K562 (cell line): ENCODE measurements around the gene CISD3. TPM values are rescaled to one million over a fixed set of nuclear protein-coding genes. Genes with fewer than 3 reads are reported as not detected.
A peak's percentile ranks its signal among the peaks of the same experiment; 100 is the strongest.

ENCODE experiments used
- BHLHE40 ChIP-seq: IDR thresholded peaks from 2 replicates; pipeline ENCODE4 v1.6.1; 2011; ENCODE audit warnings: low read length, improper control_type of control experiment
- BRF1 ChIP-seq: IDR thresholded peaks from 3 replicates; pipeline ENCODE4 v1.6.1; 2011; ENCODE audit warnings: borderline replicate concordance, mild to moderate bottlenecking; ENCODE audit not compliant: insufficient read length; ENCODE audit errors: extremely low read depth
- CBX2 ChIP-seq: fragments of 200-600 bp; sonication (generic); IDR thresholded peaks from one replicate; pipeline ENCODE4 v1.6.1; 2012; ENCODE audit warnings: mild to moderate bottlenecking, low read length, inconsistent platforms; ENCODE audit not compliant: insufficient read depth, poor library complexity, severe bottlenecking
- CHD4 ChIP-seq: fragments of 200-600 bp; sonication (generic); IDR thresholded peaks from 3 replicates; pipeline ENCODE4 v1.6.1; 2012; ENCODE audit warnings: low read depth, mild to moderate bottlenecking, mixed read lengths, low read length, inconsistent platforms; ENCODE audit not compliant: insufficient read depth, insufficient replicate concordance, poor library complexity, severe bottlenecking
- CREBBP ChIP-seq: IDR thresholded peaks from one replicate; pipeline ENCODE4 v1.6.1; 2012; ENCODE audit warnings: low read depth, mild to moderate bottlenecking, control low read depth, inconsistent platforms, low read length
- CTBP1 ChIP-seq: fragments of 450-650 bp; IDR thresholded peaks from 2 replicates; pipeline ENCODE4 v1.6.1; 2016; ENCODE audit warnings: borderline replicate concordance
- FOXA3 ChIP-seq, 2 experiments: fragments of 450-650 bp in 1 of 2; sonication (generic) in 1 of 2; formaldehyde crosslinking; IDR thresholded peaks in 1 of 2; conservative IDR thresholded peaks in 1 of 2; 2 replicates each; pipeline versions ENCODE4 v1.4.0 to v1.8.0; 2020 to 2022; ENCODE audit warnings: mild to moderate bottlenecking in 2 of 2, missing genetic modification reagents in 1 of 2
- FOXK2 ChIP-seq, 2 experiments: fragments of 450-650 bp; IDR thresholded peaks in 1 of 2; conservative IDR thresholded peaks in 1 of 2; 2 replicates each; pipeline ENCODE4 v1.6.1; 2016; ENCODE audit warnings: low read depth in 2 of 2, mild to moderate bottlenecking in 1 of 2
- GATA2 ChIP-seq: sonication (generic); formaldehyde crosslinking; IDR thresholded peaks from 2 replicates; pipeline ENCODE4 v1.4.0; 2020; ENCODE audit warnings: mild to moderate bottlenecking, missing genetic modification reagents
- KLF13 ChIP-seq: fragments of 450-650 bp; IDR thresholded peaks from 2 replicates; pipeline ENCODE4 v1.6.1; 2016; ENCODE audit warnings: missing genetic modification characterization, low read depth, mild to moderate bottlenecking, missing compliant biosample characterization, moderate library complexity, borderline replicate concordance
- MECOM ChIP-seq: fragments of 250-450 bp; sonication (Bioruptor Pico); IDR thresholded peaks from 2 replicates; pipeline ENCODE4 v1.8.0; 2022; ENCODE audit warnings: inconsistent platforms
- NR4A1 ChIP-seq, 2 experiments: fragments of 250-450 bp in 1 of 2; fragments of 450-650 bp in 1 of 2; sonication (Bioruptor Pico) in 1 of 2; IDR thresholded peaks; 2 replicates each; pipeline versions ENCODE4 v1.4.0 to v1.6.1; 2016 to 2020; ENCODE audit warnings: mild to moderate bottlenecking in 2 of 2, missing compliant biosample characterization in 1 of 2, missing genetic modification characterization in 1 of 2, moderate library complexity in 1 of 2
- POLR2B ChIP-seq: fragments of 450-650 bp; IDR thresholded peaks from 2 replicates; pipeline ENCODE4 v1.6.1; 2018; ENCODE audit warnings: low read depth; ENCODE audit not compliant: partially characterized antibody
- RBM34 ChIP-seq: fragments of 200-400 bp; formaldehyde crosslinking; IDR thresholded peaks from 2 replicates; pipeline ENCODE4 v1.6.1; 2018; ENCODE audit warnings: low read length, borderline replicate concordance; ENCODE audit not compliant: insufficient read depth
- ZC3H8 ChIP-seq: fragments of 450-650 bp; IDR thresholded peaks from 2 replicates; pipeline ENCODE4 v1.6.1; 2017
- ZFP30 ChIP-seq: fragments of 250-450 bp; sonication (Bioruptor Pico); IDR thresholded peaks from 2 replicates; pipeline ENCODE4 v1.8.0; 2022; ENCODE audit warnings: moderate library complexity, mild to moderate bottlenecking, inconsistent platforms, borderline replicate concordance
- ZNF121 ChIP-seq: sonication (generic); formaldehyde crosslinking; conservative IDR thresholded peaks from 2 replicates; pipeline ENCODE4 v1.8.0; 2022; ENCODE audit warnings: missing genetic modification reagents
- ZNF561 ChIP-seq: fragments of 450-650 bp; formaldehyde crosslinking; conservative IDR thresholded peaks from 2 replicates; pipeline ENCODE4 v1.4.0; 2020; ENCODE audit warnings: mild to moderate bottlenecking, moderate library complexity
- polyA plus RNA-seq, 8 experiments: library from polyadenylated mRNA; depleted of rRNA in 4 of 8; stranded (reverse) in 5 of 8; unstranded in 3 of 8; fragments of >200 nt; fragmentation: Nextera tagmentation in 2 of 8; fragmentation: Illumina TruSeq in 1 of 8; extraction: Ambion mirVana in 2 of 8; extraction: Trizol in 1 of 8; gene quantifications; 2 replicates each; pipeline versions ENCODE4 v1.2.1 to v1.2.3, GENCODE V29; 2011 to 2014; ENCODE audit warnings: inconsistent platforms in 1 of 8, missing spikeins in 1 of 8
- total RNA-seq, 7 experiments: library from RNA; depleted of rRNA in 6 of 7; stranded (reverse); fragments of >200 nt in 6 of 7; fragmentation: Illumina TruSeq in 2 of 7; extraction: Trizol in 2 of 7; gene quantifications; 2 replicates each; pipeline versions ENCODE4 v1.2.1 to v1.2.3, GENCODE V29; 2011 to 2021; ENCODE audit warnings: low replicate concordance in 1 of 7
- TF ChIP-seq, protein P1 (sequence below): fragments of 250-450 bp; sonication (Bioruptor Pico); IDR thresholded peaks from 2 replicates; pipeline ENCODE4 v1.4.0; 2020
- TF ChIP-seq, protein P2 (sequence below): IDR thresholded peaks from 3 replicates; pipeline ENCODE4 v1.6.1; 2011; ENCODE audit warnings: borderline replicate concordance, mild to moderate bottlenecking, moderate library complexity; ENCODE audit not compliant: insufficient read length; ENCODE audit errors: extremely low read depth
- TF ChIP-seq, protein P3 (sequence below): sonication (generic); formaldehyde crosslinking; IDR thresholded peaks from 2 replicates; pipeline ENCODE4 v1.8.1; 2023; ENCODE audit warnings: mild to moderate bottlenecking, missing genetic modification reagents

Gene CISD3
- total and polyA plus RNA-seq, 9 of the 15 experiments (the other 6 are each of a cell fraction or from before 2014, with no cell fraction given) = 5.0 to 60.7 (median 15.7) TPM

DNA sequence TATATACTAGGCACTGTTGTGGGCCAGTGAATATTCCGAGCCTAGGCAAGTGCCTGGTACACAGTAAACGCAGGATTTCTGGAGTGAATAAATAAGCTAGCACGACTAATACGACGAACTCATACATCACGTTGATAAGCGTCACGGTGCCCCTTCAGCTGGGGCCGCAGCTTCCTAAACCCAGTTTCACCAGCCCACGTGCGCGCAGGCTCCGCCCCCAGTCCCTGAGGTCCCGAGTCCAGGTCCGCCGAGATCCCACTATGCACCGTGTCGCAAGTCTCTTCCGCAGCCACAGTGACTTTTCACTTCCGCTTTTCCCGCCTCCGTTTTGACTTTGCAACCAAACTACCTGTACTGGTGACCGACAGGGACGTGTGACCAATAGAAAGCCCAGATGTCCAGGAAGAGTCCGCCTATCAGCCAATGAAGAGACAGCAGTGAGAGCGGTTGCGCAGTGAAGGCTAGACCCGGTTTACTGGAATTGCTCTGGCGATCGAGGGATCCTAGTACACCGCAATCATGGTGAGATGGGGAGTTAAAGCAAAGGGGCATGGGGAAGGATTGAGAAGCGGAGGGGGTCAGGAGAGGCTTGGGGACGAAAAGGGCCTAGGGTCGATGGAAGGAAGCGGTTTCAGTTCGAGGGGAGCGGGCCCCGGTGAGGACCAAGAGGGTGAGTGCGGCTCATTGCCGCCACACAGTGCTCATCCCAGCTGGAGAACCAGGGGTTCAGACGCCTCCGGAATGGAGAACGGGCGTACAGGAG is 22.3 kb downstream of the CISD3 start, which contains the start of gene PSMB3 (continued):
- TF ChIP-seq BRF1 = no peak
- no peak for TF ChIP-seq MECOM
- no peak for TF ChIP-seq ZFP30
- peak; percentile 85 for TF ChIP-seq POLR2B
- TF ChIP-seq CTBP1 = no peak
- TF ChIP-seq CREBBP = no peak
- TF ChIP-seq, protein P1, sequence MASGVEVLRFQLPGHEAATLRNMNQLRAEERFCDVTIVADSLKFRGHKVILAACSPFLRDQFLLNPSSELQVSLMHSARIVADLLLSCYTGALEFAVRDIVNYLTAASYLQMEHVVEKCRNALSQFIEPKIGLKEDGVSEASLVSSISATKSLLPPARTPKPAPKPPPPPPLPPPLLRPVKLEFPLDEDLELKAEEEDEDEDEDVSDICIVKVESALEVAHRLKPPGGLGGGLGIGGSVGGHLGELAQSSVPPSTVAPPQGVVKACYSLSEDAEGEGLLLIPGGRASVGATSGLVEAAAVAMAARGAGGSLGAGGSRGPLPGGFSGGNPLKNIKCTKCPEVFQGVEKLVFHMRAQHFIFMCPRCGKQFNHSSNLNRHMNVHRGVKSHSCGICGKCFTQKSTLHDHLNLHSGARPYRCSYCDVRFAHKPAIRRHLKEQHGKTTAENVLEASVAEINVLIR = 0 out of 2 replicates have a peak, but pooled peaks have one; percentile 11
- TF ChIP-seq CHD4 = no peak
- TF ChIP-seq ZC3H8 = no peak
- no peak for TF ChIP-seq ZNF561
- no peak for TF ChIP-seq CBX2
- TF ChIP-seq BHLHE40 = peak; percentile 84
- TF ChIP-seq, protein P2, sequence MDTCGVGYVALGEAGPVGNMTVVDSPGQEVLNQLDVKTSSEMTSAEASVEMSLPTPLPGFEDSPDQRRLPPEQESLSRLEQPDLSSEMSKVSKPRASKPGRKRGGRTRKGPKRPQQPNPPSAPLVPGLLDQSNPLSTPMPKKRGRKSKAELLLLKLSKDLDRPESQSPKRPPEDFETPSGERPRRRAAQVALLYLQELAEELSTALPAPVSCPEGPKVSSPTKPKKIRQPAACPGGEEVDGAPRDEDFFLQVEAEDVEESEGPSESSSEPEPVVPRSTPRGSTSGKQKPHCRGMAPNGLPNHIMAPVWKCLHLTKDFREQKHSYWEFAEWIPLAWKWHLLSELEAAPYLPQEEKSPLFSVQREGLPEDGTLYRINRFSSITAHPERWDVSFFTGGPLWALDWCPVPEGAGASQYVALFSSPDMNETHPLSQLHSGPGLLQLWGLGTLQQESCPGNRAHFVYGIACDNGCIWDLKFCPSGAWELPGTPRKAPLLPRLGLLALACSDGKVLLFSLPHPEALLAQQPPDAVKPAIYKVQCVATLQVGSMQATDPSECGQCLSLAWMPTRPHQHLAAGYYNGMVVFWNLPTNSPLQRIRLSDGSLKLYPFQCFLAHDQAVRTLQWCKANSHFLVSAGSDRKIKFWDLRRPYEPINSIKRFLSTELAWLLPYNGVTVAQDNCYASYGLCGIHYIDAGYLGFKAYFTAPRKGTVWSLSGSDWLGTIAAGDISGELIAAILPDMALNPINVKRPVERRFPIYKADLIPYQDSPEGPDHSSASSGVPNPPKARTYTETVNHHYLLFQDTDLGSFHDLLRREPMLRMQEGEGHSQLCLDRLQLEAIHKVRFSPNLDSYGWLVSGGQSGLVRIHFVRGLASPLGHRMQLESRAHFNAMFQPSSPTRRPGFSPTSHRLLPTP = no peak
- TF ChIP-seq NR4A1 (CRISPR knock-in tag; IDR thresholded peaks at IDR 0.05) = 0 out of 2 replicates have a peak, but pooled peaks have one; percentile 53
- no peak for TF ChIP-seq NR4A1 (tag; IDR thresholded peaks at IDR 0.05)
- TF ChIP-seq, protein P3, sequence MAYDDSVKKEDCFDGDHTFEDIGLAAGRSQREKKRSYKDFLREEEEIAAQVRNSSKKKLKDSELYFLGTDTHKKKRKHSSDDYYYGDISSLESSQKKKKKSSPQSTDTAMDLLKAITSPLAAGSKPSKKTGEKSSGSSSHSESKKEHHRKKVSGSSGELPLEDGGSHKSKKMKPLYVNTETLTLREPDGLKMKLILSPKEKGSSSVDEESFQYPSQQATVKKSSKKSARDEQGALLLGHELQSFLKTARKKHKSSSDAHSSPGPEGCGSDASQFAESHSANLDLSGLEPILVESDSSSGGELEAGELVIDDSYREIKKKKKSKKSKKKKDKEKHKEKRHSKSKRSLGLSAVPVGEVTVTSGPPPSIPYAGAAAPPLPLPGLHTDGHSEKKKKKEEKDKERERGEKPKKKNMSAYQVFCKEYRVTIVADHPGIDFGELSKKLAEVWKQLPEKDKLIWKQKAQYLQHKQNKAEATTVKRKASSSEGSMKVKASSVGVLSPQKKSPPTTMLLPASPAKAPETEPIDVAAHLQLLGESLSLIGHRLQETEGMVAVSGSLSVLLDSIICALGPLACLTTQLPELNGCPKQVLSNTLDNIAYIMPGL (CRISPR knock-in tag) = peak; percentile 78; the same call in 1 of the 2 replicates
- TF ChIP-seq GATA2 (CRISPR knock-in tag) = no peak
- peak; percentile 85 to 86; a peak in 3 of 4 replicates for TF ChIP-seq FOXK2 (conservative IDR thresholded peaks at IDR 0.05 in 1 of 2, IDR thresholded peaks at IDR 0.05 in 1 of 2; ENCODE audit: low read depth in 2 of 2)
- TF ChIP-seq FOXA3 (CRISPR knock-in tag; conservative IDR thresholded peaks at IDR 0.05 in 1 of 2, IDR thresholded peaks at IDR 0.05 in 1 of 2) = no peak
- TF ChIP-seq ZNF121 (CRISPR knock-in tag) = no peak
- no peak for TF ChIP-seq RBM34
- 0 out of 2 replicates have a peak, but pooled peaks have one; percentile 11 for TF ChIP-seq KLF13 (tag)
